HG03175 (cell line): Measurements from ENCODE around the gene HSPA4.
A peak's percentile ranks its signal among the peaks of the same experiment; 100 is the strongest.
"Not testable (repeated sequence)": the region's sequence is repeated elsewhere in the genome, so short reads cannot be mapped to it uniquely, and the experiment has no call there.

ENCODE experiments used
- ATAC-seq: cut with Tn5 transposase; IDR thresholded peaks from one replicate; pipeline ENCODE4 v1.9.1; 2021; ENCODE audit warnings: mild to moderate bottlenecking, moderate library complexity; ENCODE audit not compliant: unreplicated experiment

The HSPA4 gene

DNA sequence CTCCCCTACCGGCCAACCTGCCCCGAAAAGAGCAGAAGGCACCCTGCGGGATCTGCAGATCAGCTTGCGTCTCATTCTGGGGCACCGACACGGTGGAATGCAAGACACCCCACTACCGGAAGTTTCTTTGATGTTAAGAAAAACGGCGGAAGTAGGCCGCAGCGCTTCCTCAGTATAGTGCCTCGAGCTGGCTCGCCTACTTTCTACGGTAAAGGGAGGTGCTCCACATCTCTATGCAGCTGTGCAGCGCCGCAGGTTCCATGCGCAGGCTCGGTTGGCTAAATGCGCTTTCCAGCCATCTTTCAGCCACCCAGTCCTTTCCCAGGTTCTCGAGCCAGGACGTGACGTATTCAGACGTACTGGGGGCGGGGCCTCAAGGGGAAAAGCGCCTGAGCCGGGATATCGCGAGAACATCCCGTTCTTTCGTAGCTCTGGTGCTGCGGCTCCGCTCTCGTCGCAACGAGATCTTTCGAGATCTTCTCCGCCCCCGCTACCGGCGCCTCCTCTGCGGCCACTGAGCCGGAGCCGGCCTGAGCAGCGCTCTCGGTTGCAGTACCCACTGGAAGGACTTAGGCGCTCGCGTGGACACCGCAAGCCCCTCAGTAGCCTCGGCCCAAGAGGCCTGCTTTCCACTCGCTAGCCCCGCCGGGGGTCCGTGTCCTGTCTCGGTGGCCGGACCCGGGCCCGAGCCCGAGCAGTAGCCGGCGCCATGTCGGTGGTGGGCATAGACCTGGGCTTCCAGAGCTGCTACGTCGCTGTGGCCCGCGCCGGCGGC is at the start of gene HSPA4:
TSS of gene HSPA4 (plus strand) at position 472 of the 775 bp plus-strand sequence. CDS start at position 710, 238 bp downstream.
- ATAC-seq = peak; percentile 84

DNA sequence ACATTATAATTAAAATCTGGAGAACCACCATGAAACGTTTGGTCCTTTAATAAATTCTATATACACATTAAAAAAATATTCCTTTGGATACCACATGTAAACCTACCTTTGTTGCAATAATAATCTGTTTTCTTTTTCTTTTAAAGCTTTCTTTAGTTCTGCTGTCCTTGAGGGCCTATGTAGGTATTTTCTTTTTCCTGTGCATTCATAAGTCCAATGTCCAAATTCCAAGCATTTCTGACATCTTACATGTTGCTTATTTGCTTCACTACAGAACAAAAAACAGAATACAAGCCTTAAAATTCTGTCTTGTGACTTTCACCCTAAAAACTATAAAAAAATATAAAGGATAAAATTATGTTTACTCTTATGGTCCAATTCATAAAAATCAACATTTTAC is 45.2 kb upstream of the HSPA4 start:
- no peak for ATAC-seq

DNA sequence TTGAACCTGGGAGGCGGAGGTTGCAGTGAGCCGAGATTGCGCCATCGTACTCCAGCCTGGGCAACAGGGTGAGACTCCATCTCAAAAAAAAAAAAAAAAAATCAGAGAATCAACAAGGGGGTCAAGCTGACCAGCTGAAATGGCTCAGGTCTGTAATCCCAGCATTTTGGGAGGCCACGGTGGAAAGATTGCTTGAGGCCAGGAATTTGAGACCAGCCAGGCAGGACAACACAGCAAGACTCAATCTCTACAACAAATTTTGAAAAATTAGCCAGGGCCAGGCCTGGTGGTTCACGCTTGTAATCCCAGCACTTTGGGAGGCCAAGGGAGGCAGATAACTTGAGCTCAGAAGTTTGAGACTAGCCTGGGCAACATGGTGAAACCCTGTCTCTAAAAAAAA is 43.4 kb upstream of the HSPA4 start:
- ATAC-seq = not testable (repeated sequence)

DNA sequence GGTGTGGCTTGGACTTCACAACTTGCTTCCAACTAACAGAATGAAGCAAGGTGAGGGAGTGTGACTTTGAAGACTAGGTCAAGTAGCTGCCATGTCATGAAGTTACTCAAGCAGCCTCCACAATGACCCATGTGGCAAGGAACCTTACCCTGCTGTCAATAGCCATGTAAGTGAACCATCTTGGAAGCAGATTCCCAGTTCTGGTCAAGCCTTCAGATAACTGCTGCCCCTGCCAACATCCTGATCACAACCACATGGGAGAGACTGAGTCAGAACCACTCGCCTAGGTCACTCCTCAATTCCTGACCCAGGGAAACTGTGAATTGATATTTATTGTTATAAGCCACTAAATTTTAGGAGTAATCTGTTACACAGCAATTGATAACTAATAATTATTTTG is 36.3 kb upstream of the HSPA4 start:
- no peak for ATAC-seq

DNA sequence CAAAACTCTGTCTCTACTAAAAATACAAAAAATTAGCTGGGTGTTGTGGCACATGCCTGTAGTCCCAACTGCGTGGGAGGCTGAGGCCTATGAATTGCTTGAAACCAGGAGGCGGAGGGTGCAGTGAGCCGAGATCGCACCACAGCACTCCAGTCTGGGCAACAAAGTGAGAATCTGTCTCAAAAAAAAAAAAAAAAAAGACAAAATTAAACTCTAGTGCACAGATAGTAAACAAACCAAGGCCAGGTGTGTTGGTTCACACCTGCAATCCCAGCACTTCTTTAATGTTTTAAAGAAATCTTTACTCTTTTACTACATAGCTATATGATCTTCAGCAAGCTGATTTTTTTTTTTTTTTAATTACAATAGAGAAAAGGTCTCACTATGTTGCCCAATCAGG is 33.8 kb upstream of the HSPA4 start:
- no peak for ATAC-seq

DNA sequence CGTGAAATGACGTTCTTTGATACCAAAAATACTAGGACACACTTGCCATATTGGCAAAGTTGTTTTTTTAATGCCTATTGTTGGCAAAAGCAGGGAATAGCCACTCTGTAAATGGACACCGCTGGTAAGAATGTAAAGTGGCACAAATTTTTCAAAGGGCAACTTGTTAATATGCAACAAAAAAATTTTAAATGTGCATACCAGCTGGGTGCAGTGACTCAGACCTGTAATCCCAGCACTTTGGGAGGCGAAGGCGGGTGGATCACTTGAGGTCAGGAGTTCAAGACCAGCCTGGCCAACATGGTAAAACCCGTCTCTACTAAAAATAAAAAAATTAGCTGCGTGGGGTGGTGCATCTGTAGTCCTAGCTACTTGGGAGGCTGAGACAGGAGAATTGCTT is 32.3 kb upstream of the HSPA4 start:
- ATAC-seq = not testable (repeated sequence)

DNA sequence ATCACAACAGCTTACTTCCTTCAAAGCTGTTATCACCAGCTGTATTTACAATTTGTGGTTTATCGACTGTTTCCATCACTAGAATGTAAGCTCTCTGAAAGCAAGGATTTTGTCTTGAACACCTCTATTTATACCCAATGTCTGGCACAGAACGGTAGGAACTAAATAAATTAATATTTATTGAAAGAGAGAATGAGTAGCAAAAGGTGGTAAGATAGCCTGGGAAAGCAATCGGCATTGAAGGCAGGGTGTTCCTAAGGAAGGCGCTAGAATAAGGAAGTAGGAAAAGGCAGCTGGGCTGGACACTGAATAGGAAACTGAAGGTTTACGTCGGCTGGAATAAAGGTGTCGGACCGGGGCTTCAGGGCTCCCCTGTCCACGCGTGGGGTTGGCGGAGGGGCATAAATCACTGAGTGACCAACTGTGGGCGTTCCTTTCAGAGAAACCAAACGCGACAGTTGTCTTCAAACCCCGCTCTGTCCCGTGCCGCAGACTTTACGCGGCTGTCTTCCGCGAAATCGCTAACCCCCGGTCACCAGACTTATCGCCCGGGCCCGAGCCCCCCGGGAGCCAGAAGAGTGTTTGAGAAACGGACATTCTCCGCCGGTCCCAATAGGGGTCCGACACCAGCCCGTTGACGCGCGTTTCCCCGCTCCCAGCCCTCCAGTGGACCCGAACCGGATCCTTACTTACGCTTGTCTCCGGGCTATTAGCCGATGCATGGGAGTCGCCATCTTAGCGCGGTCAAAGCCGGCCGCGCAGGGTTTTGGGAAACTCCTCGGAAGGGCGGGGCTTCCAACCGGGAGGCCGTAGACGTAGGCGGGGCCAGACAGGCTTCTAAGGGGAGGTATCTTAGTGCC is 25.8 kb upstream of the HSPA4 start, which contains the start of gene ZCCHC10:
TSS of gene ZCCHC10 (minus strand) at position 746 of the 860 bp plus-strand sequence. CDS start at position 734, 12 bp downstream.
- ATAC-seq = peak; percentile 96

DNA sequence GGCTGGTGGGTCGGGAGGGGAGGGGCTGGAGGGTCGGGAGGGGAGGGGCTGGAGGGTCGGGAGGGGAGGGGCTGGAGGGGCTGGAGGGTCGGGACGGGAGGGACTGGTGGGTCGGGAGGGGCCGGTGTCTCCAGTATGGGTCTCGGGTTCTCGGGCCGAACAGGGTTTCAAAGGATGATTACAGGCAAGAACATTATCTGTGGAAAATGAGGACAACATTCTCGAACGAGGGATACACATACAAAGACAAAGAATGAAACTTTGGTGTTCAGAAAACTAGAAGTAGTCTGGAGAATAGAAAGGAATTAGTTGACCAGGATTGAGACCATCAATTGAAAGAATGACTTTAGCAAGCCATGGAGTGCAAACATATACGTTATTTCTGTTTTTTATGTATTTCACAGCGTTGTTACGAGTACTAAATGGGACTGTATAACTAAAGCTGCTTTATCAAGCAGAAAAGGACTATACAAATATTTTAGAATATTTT is 25.1 kb upstream of the HSPA4 start:
- ATAC-seq = no peak

DNA sequence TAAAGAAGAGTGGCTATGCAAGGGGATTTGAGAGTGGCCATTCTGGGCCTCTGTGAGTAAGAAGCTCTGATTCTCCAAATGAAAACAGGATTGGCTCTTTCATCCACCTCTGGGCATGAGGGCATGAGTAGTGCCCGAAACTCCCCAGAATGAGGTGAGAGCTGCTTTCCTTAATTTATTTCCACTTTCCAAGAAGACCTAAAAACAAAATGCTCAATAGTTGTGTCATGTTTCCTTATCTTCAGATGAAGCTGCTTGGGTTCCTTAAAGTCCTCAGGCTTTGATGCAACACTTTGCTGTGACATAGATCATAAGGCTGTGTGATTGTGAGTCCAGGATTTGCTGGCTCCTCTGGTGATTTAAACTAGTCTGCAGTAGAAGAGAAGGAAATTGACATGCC is 22.4 kb upstream of the HSPA4 start:
- no peak for ATAC-seq

DNA sequence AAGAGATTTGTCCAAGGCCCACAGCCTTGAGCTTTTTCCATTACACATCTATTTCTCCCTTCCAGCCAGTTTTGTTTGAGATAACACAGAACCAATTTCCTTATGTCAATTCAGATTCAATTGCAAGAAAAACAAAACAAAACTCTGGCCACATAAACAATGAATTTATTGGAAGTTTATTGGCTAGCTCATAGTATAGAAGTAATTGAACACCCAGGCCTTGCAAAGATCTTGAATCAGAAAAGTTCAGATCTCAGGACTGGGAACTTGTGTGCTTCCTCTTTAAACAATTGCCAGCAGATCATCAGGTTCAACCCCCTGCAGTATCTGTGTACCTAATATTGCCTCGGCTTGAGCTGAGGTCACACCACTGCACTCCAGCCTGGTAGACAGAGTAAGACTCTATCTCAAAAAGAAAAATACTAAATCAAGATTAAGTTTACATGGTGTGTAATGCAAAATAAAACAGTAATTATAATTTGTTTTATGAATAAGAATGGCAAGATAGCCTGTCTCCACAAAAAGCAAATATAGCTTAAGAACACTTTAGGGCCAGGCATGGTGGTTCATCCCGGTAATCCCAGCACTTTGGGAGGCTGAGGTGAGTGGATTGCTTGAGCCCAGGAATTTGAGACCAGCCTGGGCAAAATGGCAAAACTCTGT is 21.3 kb upstream of the HSPA4 start:
- ATAC-seq = no peak

DNA sequence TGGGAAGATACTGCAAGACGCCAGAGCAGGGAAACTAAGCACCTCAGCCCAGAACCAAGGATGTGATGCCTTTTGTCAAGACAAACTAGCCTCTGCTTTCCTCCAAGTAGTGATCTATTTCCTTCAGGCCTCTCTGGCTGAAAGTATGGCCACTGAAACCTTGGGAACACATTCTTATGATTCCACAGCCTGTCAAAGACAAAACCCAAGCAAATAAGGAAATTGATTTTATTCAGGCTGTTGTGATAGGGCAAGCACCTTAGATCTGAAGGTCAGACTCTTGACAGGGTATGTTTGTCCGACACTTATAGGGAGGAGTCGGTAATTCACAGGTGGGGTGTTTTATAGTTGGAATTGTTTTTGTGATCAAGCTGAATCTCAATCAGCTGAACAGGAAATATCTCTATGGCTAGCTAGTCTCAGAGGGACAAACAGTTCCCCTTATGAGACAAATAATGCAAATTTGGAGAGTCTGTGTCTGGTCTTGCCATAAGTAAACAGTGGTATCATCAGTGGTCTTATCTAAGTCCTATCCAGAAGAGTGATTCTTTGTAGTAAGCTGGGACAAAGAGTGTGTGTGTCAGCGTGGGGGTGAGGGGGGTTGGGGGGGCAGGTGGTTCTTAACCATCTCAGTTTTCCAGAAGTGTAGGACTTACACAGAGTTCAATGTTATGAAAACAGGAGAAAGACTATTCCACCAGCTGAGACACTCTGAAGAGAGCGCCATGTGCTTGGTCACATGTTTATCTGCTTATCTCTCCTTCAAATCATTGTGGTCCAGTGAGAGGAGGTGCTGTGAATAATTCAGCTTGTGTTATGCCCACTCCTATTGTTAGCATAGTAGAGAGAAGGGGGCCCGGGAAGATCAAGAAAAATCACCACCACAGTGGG is 18.7 kb upstream of the HSPA4 start:
- ATAC-seq = peak; percentile 78

DNA sequence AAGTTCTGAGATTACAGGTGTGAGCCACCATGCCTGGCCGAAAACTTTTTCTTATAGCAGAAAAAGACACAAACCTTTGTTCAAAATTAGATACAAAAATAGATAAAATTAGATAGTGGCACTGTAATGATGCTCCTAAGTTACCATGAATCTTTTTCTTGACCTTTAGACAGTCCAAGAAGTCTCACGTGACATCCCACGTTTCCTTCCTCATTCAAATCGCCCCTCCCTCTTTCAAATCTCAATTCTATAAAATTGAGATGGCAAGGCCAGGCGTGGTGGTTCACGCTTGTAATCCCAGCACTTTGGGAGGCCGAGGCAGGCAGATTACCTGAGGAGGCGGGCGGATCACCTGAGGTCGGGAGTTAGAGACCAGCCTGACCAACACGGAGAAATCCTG is 17.7 kb upstream of the HSPA4 start:
- ATAC-seq = no peak

DNA sequence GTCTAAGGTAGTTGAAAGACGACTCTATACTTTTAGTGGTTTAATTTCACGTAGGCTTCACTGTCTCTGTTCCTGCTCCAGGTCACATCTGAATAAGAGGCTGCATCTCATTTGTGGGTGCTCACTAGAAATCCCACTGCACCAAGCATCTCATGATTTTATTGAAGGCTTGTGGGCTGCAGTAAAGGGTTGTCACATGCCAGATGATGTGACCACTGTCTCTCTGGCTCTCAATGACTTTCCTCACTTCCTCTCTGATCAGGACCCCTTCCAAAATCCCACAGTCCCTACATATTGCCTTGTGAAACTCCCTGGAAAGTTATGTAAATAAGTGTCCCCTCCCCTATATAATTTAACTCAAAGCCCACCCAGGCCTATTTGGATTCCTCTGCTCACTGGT is 16.6 kb upstream of the HSPA4 start:
- no peak for ATAC-seq

DNA sequence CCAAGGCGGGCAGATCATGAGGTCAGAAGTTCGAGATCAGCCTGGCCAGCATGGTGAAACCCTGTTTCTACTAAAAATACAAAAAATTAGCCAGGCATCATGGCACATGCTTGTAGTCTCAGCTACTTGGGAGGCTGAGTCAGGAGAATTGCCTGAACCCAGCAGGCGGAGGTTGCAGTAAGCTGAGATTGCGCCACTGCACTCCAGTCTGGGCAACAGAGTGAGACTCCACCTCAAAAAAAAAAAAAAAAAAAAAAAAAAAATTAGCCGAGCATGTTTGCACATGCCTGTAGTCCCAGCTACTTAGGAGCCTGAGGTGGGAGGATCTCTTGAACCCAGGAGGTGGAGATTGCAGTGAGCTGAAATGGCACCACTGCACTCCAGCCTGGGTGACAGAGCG is 15.1 kb upstream of the HSPA4 start:
- not testable (repeated sequence) for ATAC-seq

DNA sequence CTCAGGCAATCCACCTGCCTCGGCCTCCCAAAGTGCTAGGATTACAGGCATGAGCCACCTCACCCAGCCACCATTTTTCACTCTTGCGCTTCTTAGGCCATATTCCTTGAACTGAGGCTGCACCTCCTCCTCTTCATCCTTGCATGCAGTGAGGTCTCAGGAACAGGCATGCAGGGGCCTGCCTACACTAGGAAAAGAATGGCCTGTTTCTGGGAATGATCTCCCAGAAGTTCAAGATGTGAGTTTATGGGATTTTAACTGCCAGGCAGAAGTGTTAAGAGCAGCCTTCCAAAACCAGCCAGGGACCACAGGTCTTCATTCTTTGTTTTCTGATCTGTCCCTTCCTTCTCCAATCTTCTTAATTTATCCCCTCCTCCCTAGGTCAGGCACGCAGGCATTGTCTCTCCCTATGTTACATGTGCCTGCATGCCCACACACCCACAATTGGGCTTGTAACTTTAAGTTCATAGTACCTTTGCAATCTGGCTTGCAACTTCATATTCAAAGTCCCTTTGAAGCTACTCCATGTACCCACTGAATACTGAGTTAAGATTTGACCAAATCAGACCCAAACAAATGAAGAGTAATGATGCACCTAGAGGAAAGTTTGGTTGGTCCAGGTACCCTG is 10.5 kb upstream of the HSPA4 start:
- no peak for ATAC-seq

DNA sequence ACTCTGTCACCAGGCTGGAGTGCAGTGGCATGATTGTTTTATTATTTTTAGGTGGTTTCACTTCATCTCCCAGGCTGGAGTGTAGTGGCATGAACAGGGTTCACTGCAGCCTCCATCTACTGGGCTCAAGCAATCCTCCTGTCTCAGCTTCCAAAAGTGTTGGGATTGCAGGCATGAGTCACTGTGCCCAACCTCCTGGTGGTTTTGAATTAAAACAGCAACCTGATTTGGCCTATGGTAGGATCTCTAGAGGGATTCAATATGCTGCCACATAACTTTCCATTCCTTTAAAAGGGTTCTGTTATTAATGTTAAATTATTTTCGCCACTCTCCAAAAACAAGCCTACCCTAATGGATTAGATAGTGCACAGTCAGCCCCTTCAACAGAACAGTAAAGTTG is 9.9 kb upstream of the HSPA4 start:
- ATAC-seq = no peak

DNA sequence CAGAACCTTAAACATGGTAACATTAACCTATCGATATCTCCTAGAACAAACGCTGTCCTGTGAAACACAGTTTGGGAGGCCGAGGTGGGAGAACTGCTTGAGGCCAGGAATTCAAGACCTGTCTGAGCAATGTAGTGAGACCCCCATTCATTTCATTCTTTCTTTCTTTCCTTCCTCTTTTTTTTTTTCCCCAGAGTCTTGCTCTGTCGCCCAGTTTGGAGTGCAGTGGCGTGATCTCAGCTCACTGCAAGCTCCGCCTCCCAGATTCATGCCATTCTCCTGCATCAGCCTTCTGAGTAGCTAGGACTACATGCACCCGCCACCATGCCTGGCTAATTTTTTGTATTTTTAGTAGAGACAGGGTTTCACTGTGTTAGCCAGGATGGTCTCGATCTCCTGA is 5.3 kb upstream of the HSPA4 start:
- not testable (repeated sequence) for ATAC-seq

DNA sequence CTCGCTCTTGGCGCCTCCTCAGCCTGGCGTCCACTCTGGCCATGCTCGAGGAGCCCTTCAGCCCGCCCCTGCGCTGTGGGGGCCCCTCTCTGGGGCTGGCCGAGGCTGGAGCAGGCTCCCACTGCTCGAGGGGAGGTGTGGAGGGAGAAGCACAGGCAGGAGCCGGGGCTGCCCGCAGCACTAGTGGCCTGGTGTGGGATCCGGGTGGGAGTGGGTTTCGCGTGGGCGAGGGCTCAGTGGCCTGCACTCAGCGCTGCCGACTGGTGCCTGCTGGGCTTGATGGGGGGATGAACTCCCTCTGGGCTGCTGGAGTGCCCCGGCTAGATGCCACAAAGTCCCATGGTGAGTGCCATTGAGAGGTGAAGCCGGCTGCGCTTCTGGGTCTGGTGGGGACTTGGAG is 4.4 kb upstream of the HSPA4 start:
- ATAC-seq = no peak

DNA sequence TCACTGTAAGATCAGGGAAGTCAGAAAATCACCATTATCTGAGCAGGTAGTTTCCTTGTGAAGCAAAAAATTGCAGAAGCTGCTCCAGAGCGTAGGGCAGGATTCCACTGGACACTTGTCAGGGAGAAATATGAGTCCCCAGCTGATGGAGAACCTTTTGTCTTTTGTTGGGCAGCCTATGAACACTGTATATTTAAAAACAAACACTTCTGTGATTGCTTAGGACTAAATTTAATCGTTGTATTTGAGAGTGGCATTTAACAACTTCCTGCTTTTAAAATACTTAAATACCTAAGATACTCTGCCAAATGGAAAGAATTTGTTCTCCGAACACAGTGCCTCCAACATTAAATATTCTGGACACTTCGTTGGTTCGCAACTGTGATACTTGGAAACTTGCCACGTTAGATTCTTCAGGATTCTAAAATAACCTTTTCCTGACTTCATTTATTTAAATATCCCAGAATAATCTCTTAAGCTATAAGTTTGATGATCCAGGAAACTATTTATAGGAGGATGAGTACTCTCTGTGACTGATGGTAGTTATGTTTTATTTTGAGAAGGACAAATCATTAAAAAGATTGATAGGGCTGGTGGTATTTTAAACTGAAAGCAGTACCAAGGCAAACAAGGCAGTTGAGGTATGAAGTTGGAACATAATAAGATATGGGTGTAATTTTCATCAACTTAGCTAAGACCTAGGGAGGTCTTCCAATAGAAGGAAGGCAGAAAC is 2.7 kb upstream of the HSPA4 start:
- no peak for ATAC-seq
